Urothelium cell line (cell line): ENCODE results near the gene RALY.
A peak's percentile ranks its signal among the peaks of the same experiment; 100 is the strongest.

Source experiments
- DNase-seq: peaks from one replicate; pipeline ENCODE4 v3.0.0; 2011; ENCODE audit warnings: low spot score, mixed read lengths
- FAIRE-seq: peaks from 2 replicates; lab custom pipeline; 2011; peaks lifted over from hg19 to GRCh38; lab: Jason Lieb, UNC

The RALY gene

GRCh38 chr20:33993576-33994221, at the start of gene RALY:
Gene RALY (plus strand): TSS chr20:33993911. CDS start chr20:34072075, 78,164 bp downstream.
- peak; percentile 23 for FAIRE-seq
- DNase-seq = no peak

GRCh38 chr20:33944914-33945313, 48.8 kb upstream of the RALY start:
- FAIRE-seq (no peak), DNase-seq (no peak)

- FAIRE-seq (no peak), DNase-seq (no peak)
Measured at GRCh38 chr20:33945391-33946081, 48.2 kb upstream of the RALY start.

- peak; percentile 35 for DNase-seq
Measured at GRCh38 chr20:33947709-33948295, 45.9 kb upstream of the RALY start.

GRCh38 chr20:33948480-33948879, 45.2 kb upstream of the RALY start:
- DNase-seq = no peak
- no peak for FAIRE-seq

More at GRCh38 chr20:33947709-33948295, 45.9 kb upstream of the RALY start:
- FAIRE-seq = peak; percentile 62

- no peak for DNase-seq
- FAIRE-seq = no peak
Measured at GRCh38 chr20:33951171-33951570, 42.5 kb upstream of the RALY start.

GRCh38 chr20:33954504-33954903, 39.2 kb upstream of the RALY start:
- FAIRE-seq (no peak), DNase-seq (no peak)

- DNase-seq (no peak), FAIRE-seq (no peak)
Measured at GRCh38 chr20:33963751-33964150, 30.0 kb upstream of the RALY start.

- FAIRE-seq (no peak), DNase-seq (no peak)
Measured at GRCh38 chr20:33964441-33964840, 29.3 kb upstream of the RALY start.

- DNase-seq (no peak), FAIRE-seq (no peak)
Measured at GRCh38 chr20:33967126-33967525, 26.6 kb upstream of the RALY start.

GRCh38 chr20:33969563-33969962, 24.1 kb upstream of the RALY start:
- DNase-seq (no peak), FAIRE-seq (no peak)

GRCh38 chr20:33970229-33970628, 23.5 kb upstream of the RALY start:
- DNase-seq (no peak), FAIRE-seq (no peak)

GRCh38 chr20:33971147-33971975, 22.4 kb upstream of the RALY start:
- FAIRE-seq = no peak
- no peak for DNase-seq

- DNase-seq (no peak), FAIRE-seq (no peak)
Measured at GRCh38 chr20:33976959-33977358, 16.8 kb upstream of the RALY start.

GRCh38 chr20:33977535-33977934, 16.2 kb upstream of the RALY start:
- FAIRE-seq = no peak
- no peak for DNase-seq

- no peak for DNase-seq
- FAIRE-seq = no peak
Measured at GRCh38 chr20:33979094-33979493, 14.6 kb upstream of the RALY start.

- FAIRE-seq (no peak), DNase-seq (no peak)
Measured at GRCh38 chr20:33981347-33981746, 12.4 kb upstream of the RALY start.

- DNase-seq = no peak
- no peak for FAIRE-seq
Measured at GRCh38 chr20:33981964-33982363, 11.7 kb upstream of the RALY start.

GRCh38 chr20:33983371-33983770, 10.3 kb upstream of the RALY start:
- DNase-seq (no peak), FAIRE-seq (no peak)

GRCh38 chr20:33984182-33984719, 9.5 kb upstream of the RALY start:
- FAIRE-seq (no peak), DNase-seq (no peak)

- DNase-seq (no peak), FAIRE-seq (no peak)
Measured at GRCh38 chr20:33985280-33985679, 8.4 kb upstream of the RALY start.
